ENCODE results near the gene HDGFL1.

Gene HDGFL1

GRCh38 chr6:22570185-22570551, 802 bp downstream of the HDGFL1 start:
- TF ChIP-seq CTCF (IDR thresholded peaks at IDR 0.05), result no peak

- no peak for TF ChIP-seq CTCF (IDR thresholded peaks at IDR 0.05)
These were observed 5.8 kb downstream of the HDGFL1 start for GRCh38 chr6:22575190-22575589.

GRCh38 chr6:22579439-22579838, 10.1 kb downstream of the HDGFL1 start:
- TF ChIP-seq CTCF (IDR thresholded peaks at IDR 0.05), result no peak

GRCh38 chr6:22580337-22580736, 11.0 kb downstream of the HDGFL1 start:
- no peak for TF ChIP-seq CTCF (IDR thresholded peaks at IDR 0.05)

DNA sequence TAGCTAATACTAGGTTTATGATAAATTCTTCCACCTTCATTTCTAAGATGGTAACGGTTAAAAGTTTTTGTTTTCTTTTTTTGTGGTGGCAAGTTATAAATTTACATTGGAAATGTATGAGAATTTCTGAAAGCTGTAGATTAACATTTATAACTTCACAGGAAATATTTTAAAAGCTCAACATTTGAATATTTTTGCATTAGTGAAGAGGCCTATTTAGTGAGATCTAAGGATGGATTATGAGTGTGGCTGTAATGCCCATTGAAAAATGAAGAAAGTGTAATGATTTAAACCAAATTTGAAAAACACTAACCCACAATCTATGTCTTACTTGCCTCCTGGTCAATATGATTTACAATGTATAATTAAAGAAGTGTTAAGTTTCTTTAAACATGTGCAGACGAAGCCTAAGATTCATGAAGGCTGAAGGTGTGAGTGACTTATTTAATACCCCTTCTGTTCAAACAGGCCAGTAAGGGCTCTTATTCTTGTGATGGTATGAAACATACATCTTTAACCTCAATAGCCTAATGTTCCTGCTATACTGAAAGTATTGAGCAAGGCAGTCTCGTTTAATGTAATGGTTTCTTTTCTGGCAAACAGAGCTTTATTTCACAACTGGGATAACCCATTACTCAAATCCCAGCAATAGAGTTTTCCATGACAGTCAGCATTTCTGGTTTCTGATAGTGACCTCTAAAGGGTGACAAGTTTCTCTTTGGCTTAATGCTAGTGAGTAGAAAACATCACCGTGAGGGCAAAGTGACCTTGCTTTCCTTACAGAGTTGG, 13.2 kb downstream of the HDGFL1 start:
- no peak for TF ChIP-seq CTCF (IDR thresholded peaks at IDR 0.05)

- no peak for TF ChIP-seq CTCF (IDR thresholded peaks at IDR 0.05)
These were observed 13.9 kb downstream of the HDGFL1 start for GRCh38 chr6:22583230-22583629.

GRCh38 chr6:22583927-22584326, 14.6 kb downstream of the HDGFL1 start:
- TF ChIP-seq CTCF (IDR thresholded peaks at IDR 0.05), result no peak

- no peak for TF ChIP-seq CTCF (IDR thresholded peaks at IDR 0.05)
These were observed 19.8 kb downstream of the HDGFL1 start for GRCh38 chr6:22589118-22589517.
